Endometrial microvascular endothelial cells (primary cell): Measurements from ENCODE around the gene PRKAG1. TPM values are rescaled to one million over a fixed set of nuclear protein-coding genes. Genes with fewer than 3 reads are reported as not detected.
"Not testable (repeated sequence)": the region's sequence is repeated elsewhere in the genome, so short reads cannot be mapped to it uniquely, and the experiment has no call there.

Experiments used
- in situ Hi-C: cut with HindIII; loops from 2 replicates; pipeline ENCODE4 v1.10.0; 2017; ENCODE audit warnings: low sequenced_read_pairs, low pct_unique_long_range_greater_than_20kb; ENCODE audit errors: inconsistent ontology term
- total RNA-seq: library from RNA; depleted of rRNA; stranded (reverse); fragments of >200 nt; gene quantifications from one replicate; pipeline ENCODE4 v1.2.3, GENCODE V29; 2015; ENCODE audit errors: inconsistent ontology term

The PRKAG1 gene
- total RNA-seq: 87.2 TPM

DNA sequence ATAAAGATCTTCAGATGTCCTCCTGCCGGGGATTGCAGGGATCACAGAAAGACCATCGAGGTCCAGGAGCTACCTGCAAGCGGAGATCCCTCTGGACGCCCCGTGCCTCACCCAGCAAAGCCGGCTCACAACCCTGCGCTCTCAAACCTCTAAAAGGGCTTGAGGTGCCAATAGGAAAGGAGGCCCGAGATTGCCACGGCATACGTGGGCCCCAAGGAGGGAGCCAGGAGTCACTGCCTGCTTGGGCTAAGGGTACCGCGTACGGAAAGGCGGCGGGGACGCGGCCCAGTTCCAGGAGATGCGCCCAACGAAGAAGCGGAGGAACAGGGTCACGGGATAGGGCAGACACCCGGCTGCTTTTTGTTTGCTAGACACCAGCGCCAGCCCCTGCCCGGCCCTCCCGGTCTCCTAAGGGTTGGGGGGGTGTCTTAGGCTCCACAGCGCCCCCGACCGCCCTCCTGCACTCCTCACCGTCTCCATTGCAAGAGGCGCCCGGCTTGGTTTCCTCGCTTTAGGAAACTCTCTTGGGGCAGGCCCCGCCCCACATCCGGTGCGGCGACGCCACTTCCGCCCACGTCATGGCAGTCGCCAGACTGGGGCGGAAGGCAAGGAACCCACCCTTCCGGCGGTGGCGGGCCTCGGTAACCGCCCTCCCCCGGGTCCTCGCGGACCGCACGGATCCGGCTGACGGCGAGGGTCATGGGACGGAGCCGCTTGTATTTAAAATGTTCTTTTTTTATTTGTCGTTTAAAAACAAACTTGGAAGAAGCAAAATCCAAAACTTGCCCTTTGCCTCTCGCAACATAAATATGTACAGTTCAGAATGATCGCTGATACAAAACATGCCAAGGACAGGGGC is at the start of gene PRKAG1:
TSS of gene PRKAG1 (minus strand) at position 516 of the 859 bp plus-strand sequence. CDS start at position 480, 36 bp downstream.
- in situ Hi-C loops: no loop called here

DNA sequence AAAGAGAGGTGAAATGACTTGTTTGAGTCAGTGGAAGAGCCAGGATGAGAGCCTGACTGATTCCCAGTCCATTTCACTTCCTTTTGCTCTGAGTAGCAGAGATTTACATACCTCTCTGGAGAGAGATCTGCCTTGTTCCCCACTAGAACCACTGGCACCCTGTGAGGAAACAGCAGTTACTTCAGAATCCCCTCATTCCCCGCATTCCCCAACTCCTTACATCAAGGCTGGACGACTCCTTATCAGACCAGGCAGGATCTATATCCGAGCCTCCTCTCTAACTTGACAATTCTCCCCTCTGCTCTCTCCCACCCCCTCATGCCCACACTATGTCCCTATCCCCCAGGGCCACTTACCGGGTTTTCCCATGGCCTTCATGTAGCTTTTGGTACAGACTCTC is 47.5 kb upstream of the PRKAG1 start:
- in situ Hi-C loops: no loop called here

DNA sequence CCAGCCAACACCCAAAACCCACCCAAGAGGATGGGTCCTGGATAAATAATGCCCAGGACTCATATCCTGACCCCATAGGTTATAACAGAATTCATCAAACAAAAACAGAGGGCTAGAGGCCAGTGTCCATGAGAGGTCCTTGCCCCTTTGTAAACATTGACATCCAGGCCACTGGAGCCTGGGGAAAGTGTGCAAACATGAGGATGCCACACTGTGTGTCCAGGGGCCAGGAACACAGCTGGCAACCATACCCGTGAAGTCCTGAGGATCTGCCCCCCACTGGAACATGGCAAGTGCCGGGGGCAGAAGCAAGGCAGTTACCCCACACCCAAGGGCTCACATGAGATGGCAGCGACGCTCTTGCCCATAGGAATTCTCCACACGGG is 46.2 kb upstream of the PRKAG1 start:
- in situ Hi-C loops: no loop called here

DNA sequence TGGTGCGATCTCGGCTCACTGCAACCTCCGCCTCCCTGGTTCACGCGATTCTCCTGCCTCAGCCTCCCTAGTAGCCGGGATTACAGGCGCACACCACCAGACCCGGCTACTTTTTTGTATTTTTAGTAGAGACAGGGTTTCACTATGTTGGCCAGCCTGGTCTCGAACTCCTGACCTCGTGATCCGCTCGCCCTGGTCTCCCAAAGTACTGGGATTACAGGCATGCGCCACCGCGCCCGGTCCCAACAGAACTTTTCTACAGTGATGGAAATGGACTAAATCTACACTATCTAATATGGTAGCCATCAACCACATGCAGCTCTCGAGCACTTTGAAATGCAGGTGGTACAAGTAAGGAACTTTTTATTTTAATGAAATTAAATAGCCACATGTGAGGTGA is 43.3 kb upstream of the PRKAG1 start:
- in situ Hi-C loops: not testable (repeated sequence)

DNA sequence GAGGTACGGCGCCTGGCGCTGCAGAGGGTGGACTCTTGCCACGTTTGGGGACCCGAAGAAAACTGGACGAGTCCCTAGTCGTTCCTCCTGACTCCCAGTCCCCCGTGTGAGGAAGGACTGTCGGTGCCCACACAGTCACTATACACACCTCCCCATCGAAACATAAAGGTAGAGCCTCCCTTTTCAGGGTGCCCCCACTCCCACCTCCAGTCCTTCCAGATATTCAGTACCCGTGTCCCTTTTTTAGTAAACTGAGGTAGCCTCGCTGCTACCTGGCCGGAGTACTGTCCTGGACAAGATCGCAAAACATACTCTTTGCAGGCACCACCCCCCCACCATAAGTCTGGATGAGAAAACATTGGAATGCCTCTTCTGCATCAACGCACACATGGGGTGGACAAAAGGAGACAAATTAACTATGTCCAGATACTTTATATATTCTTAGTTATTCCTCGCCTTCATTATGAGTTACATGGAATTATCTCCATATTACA is 42.6 kb upstream of the PRKAG1 start:
- in situ Hi-C loops: no loop called here

DNA sequence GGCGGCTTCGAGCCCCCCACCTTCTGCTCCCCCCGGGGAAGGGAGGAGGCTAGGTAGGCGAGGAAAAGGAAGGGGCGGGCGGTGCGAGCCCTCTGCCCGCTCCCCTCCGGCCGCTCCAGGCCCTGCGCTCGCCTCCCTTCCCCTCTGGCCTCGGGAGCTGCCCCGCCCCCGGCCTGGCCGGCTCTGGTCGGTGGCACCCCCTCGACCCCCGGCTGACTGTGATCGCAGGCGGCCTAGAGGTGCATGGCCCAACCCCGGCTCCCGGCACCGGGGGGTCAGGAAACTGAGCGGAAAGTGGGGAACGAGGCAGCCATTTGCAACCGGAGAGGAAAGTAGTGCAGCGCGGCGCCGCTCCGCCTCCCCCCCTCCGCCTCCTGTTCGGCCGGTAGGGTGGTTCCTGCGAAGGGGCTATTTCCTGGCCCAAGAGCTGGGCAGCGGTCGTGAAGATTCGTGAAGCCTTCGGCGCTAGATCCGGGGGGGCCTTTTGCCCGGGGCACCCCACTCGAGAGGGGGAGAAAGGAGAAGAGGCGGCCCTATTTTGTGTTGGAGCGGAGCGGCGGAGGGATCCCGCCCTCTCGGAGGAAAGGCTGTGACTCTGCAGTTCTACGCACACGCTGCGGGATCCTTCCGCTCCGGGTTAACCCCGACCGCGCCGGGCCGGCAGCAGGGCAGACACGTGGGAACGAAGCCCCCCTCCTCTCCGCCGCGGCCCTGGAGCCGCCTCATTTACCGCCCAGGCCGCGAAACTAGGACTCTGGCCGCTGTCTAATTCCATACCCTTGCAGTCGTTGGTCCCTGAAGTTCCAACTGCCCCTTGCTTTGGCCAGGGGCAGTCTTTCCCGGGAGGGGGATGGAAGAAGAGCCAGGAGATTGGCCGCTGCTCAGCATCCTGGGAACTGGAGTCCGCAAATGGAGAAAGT is 41.9 kb upstream of the PRKAG1 start, which contains the start of gene KMT2D:
TSS of gene KMT2D (minus strand) at position 558 of the 920 bp plus-strand sequence. CDS start 5,470 bp downstream, outside the sequence.
- in situ Hi-C loops: no loop called here

DNA sequence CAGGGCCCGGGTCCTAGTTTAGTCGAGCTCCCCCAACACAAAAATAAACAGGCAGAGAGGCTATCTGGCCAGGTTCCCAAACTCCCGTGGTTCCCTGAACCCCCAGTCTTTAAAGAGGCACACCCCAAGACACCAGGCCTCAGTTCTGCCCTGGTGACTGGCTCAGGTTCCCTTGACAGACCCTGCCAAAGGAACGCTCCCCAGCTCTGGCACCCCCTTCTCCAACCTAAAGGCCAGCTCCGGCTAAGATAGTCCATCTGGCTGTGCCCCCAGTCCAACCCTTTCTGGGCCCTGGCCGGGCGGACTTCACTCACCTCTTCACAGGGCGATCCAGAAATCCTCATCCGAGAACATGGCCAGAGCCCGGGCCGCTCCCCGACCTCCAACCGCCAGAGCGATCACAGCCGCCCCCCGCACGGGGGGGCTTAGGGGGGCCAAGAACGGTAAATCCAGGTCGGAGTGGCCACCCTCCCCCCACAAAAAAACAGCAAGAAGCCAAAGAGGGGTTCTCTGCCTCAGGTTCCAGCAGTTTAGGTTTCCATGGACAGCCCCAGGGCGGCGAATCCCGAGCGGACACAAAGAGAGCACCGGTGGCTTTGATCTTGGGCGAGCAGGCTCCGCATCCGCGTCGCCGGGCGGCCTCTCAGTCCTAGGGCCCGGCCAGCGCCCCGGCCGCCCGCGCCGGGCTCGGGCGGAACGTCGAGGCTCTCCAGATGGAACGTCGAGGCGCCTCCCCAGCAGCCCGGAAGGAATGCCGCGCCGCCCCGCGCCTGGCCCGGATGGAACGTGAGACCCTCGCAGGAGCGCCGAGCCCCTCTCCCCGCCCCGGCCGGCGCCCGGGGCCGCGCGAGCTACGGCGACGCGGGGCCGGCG is 41.0 kb upstream of the PRKAG1 start:
- in situ Hi-C loops: no loop called here

DNA sequence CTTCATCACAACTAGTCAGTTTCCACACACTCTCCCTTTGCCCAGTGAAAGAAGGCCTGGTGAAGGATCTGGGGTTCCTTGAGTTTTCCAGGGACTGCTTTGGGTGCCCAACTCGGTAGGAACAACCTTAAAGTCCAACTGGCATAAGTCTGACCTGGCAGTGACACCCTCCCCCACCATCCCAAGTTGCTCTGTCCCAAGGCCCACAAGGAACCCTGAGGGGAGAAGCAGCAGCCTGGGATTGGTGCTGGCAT is 40.4 kb upstream of the PRKAG1 start:
- in situ Hi-C loops: no loop called here

DNA sequence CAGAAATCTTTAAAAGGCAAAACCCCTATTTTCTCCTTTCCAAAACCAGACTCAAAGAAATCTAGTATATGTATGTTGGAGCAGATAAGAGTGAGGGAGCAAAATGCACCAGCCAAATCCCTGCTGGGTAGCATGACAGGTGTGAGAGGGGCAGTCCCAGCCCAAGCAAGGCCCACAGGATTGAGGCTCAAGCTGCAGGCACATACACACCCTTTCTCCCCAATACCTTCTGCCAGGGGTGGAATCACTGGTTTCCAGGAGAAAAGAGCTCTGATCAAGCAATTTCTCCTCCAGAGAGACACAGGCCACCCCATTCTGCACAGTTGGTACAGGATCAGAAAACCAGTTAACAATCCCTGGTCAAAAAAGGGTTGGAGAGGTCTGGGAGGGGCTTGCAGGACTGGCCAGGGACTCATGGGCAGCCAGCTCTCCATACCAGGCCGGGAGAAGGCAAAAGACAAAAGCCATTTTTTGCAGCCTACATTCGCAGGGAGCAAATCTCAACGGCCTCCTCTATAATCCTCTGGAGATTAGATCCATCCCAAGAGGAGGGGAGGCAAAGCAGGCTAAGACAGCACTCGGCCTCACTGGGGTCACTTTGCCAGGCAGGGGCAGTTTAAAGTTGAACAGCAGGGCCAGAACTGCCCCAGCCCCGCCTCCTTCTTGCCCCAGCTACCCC is 39.9 kb upstream of the PRKAG1 start:
- in situ Hi-C loops: no loop called here

DNA sequence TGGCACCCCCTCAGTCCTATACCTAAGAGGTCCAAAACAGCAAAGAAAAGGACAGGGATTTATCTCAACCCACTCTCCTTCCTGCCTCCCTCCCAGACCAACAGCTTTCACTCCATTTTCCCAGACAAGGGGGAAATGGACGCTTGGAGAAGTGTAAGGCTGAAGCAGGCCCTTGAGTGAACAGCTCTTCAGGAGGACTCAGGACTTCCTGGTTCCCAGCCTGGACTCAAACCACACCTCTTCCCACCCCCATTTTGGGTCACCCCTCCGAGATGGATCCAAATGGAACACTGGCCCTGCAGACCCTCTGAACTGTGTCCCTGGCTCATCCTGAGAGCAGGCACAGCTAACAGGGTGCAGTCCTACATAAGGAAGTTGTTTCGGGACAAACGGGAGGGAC is 39.3 kb upstream of the PRKAG1 start:
- in situ Hi-C loops: no loop called here

DNA sequence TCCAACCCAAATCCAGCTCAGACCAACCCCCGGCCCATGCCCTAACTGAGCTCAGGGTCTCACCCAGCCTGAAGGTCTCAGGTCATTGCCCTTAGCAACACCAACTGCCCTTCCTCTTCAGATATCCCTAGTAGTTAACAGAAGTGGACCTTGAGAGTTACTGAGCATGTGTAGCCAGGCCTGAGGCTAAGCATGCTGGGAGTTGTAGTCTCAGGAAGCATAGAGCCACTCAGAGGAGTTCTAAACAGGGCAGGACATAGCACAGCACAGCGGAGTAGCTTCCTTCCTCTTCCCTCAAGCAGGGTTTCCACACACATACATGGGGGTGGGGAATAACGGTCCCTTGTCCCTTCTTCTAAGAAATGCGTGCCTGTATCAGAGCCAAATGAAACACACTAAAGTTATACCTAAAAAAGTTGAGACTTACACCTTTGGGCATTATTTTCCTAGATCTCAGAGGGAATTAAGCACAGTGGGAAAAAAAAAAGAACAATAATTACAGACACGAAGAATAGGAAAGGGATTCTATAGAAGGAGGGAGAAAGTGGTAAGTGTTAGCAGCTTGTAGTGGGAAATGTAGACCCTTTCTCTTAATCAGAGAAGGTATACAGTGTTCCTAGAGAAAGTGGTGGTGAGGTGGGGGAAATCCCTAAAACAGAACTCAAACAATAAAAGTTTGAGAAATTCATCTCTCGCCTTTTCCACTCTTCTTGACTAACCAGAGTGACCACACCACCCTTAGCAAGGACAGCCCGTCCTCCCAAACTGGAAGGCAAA is 37.6 kb upstream of the PRKAG1 start:
- in situ Hi-C loops: no loop called here

DNA sequence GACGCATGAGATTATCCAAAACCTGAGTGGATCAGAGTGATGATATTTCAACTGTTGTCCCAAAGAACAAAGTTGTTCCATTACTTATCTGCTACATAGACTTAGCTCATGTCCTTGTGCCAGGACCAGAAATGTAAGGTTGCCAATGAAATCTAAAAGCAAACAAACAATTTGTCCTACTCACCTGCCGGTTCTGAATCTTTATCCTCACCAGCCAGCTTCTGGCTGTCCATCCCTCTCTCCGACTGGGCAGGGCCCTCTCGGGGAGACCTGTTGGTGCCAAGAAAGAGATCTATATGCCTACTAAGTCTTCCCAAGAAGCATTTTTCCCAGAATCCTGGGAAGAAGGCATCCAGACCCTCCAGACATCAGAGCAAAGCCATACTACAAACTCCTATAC is 36.5 kb upstream of the PRKAG1 start:
- in situ Hi-C loops: no loop called here

DNA sequence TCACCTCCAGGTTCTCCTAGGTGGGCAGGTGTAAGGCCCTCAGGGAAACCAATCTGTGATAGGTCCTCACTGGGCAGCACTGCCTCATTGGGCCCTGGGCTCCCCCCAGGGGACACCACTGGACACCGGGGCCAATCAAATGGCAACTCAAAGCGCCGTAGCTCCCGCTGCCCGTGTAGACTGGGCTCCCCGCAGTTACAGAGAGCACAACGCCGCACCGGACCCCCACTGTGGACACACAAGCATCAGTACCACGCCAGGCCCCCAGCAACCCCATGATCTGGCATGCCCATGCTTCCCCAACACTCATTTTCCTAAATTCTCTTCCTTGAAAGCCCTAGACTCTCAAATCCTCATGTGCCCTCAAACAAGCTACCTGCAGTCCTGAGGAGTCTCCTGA is 35.9 kb upstream of the PRKAG1 start:
- in situ Hi-C loops: no loop called here

DNA sequence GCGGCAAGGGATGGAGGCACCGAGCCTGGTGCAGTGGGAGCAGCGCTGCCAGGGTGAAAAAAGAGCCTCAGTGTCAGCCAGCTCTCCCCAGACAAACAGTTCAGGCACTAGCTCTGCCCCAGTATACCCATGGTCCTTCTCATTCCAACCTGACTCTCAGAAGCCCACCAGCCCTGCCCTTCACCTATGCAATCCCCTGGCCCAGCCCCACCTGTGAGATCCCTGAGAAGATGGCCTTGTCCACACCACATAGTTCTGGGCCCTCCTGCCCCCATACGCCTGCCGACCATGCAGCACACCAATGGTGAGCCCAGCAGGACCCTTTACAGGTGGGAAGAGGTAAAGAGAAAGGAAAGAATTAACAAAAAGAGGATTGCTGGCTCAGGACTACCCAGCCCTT is 35.5 kb upstream of the PRKAG1 start:
- in situ Hi-C loops: no loop called here

DNA sequence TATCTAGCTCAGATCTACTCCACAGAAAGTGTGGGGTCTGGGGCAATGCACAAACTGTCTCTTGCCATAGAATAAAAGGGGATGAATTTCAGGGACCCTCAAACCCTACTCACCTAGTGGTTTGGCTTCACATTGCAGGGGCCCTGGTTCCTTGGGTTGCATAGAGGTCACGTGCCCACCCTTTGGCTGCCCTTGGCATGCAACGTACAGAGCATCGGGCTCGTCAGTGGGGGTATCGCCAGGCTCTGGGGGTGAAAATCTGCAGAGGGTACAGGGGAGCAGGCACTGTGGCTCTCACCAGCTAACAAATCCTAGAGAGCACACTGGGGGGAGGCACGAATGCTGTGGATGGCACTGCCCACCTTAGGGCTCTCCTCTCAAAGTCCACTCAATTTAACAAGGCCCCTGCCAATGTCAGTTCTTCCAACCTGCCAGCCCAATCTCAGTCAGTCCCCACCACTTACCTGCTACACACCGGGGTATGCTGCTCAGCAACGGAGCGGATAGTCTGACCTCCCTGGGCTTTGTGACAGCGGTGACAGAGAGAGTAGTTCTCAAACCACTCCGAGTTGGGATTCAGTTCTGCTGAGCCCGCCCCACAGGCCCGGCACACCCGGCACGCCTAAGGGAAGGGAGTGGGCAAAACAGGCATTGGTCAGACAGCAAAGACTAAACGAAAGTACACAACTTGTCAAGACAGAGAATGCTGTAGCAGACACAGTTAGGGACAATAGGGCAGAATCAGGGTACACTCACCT is 34.1 kb upstream of the PRKAG1 start:
- in situ Hi-C loops: no loop called here

DNA sequence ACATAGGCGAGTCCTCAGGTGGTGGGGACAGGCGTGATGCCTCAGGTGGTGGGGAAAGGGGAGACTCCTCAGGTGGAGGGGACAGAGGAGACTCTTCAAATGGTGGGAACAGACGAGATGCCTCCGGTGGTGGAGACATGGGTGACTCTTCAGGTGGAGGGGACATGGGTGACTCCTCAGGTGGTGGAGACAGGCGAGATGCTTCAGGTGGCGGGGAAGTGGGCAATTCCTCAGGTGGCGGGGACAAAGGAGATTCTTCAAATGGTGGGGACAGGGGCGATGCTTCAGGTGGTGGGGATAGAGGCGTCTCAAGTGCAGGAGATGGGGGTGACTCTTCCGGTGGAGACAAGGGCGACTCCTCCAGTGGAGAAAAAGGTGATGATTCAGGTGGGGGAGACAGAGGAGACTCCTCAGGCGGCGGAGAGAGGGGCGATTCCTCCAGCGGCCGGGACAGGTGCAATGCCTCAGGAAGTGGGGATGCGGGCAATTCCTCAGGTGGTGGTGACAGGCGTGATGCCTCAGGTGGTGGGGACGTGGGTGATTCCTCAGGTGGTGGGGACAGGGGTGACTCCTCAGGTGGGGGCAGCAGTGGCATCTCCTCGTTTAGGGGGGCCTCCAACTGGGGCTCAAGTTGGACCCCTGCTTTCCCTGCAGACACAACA is 33.3 kb upstream of the PRKAG1 start:
- in situ Hi-C loops: no loop called here

DNA sequence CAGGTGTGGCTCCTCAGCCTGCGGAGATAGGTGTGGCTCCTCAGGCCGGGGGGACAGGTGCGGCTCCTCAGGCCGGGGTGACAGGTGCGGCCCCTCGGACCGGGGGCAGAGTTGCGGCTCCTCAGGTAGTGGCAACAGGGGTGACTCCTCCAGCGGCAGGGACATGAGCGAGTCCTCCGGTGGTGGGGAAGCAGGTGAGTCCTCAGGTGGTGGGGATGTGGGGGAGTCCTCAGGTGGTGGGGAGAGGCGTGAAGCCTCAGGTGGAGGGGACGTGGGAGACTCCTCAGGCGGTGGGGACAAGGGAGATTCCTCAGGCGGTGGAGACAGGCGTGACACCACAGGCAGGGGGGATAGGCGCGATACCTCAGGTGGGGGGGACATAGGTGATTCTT is 32.8 kb upstream of the PRKAG1 start:
- in situ Hi-C loops: no loop called here
